ENCODE data around the gene CLHC1.
"Not testable (repeated sequence)": the region's sequence is repeated elsewhere in the genome, so short reads cannot be mapped to it uniquely, and the experiment has no call there.

The CLHC1 gene

GRCh38 chr2:55133467-55134315 lies 98.4 kb downstream of the CLHC1 start:
- DNase-seq, result peak in 1 of 2 experiments; percentile 15

DNA sequence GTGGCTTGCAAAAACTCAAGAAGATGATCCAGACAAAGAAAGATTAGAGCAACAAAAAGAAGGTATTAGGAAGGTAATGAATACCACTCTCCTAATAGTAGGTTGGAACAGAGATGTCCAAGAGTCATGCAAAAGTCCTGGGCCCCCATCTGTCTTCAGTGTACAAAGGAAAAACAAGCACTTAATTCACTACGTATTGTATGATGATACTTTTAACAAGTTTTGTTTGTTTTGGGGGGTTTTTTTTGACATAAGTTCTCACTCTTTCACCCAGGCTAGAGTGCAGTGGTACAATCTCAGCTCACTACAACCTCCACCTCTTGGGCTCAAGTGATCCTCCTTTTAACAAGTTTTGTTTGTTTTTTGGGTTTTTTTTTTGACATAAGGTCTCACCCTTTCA lies 101.2 kb downstream of the CLHC1 start:
- DNase-seq, result no peak

GRCh38 chr2:55126643-55127042 lies 105.5 kb downstream of the CLHC1 start:
- DNase-seq, result not testable (repeated sequence)

All from NCI-H526 (cell line).